ENCODE measurements around the gene PGAP2. TPM values are rescaled to one million over a fixed set of nuclear protein-coding genes. Genes with fewer than 3 reads are reported as not detected.
A peak's percentile ranks its signal among the peaks of the same experiment; 100 is the strongest.

PGAP2 gene
- total and polyA plus RNA-seq, 2 of the 4 experiments (the other 2 are of a cell fraction): 10.6 to 31.3 TPM

- CTCF ChIA-PET: interaction anchor here (0.7 kb wide), 1 partner anchor 12 kb away, joined by 4 read pairs; the partner anchor contains the start of gene PGAP2
- no peak overlapping the region for H2AFZ ChIP-seq (replicated peaks; ENCODE audit: low read length, poor library complexity)
Observed at GRCh38 chr11:3796346-3796745, 12.0 kb upstream of the PGAP2 start.

More at GRCh38 chr11:3796346-3796745, 12.0 kb upstream of the PGAP2 start:
- Histone ChIP-seq H2BK20ac (ENCODE audit: low read depth, low read length) (no peak overlapping the region), H3K9me1 (ENCODE audit: insufficient read depth, low read length) (0 out of 2 replicates have a peak, but pooled peaks cover 4% of the 10 kb centered on the region), H2BK15ac (ENCODE audit: low read depth, low read length) (no peak overlapping the region), H3K23ac (ENCODE audit: low read depth, low read length) (peak overlapping the region; percentile 93), H3K36me3 (ENCODE audit: control insufficient read depth, insufficient read depth, low read length) (peaks cover 16% of the 10 kb centered on the region), H4K91ac (ENCODE audit: insufficient read depth, low read depth, low read length) (no peak overlapping the region), H2AK9ac (replicated peaks; ENCODE audit: low read depth, low read length, poor library complexity) (no peak overlapping the region), H3K79me1 (ENCODE audit: low read depth in 1 of 2, low read length in 2 of 2) (peaks cover 4 to 20% of the 10 kb centered on the region in 2 experiments; a peak in 3 of 4 replicates), H2BK120ac (ENCODE audit: low read depth, low read length) (no peak overlapping the region), H2BK5ac (ENCODE audit: low read depth, low read length, poor library complexity, severe bottlenecking) (peak overlapping the region; percentile 76), H3K4me2 (ENCODE audit: low read depth, low read length) (peak overlapping the region; percentile 97), H4K5ac (ENCODE audit: low read depth, low read length) (peak overlapping the region; percentile 2; the same call in 1 of the 2 replicates), H3K18ac (ENCODE audit: low read depth, low read length) (no peak overlapping the region), H3K9me3 (ENCODE audit: control insufficient read depth, insufficient read depth, low read length) (no peaks in the 10 kb centered on the region), H3K4ac (ENCODE audit: low read depth, low read length) (no peak overlapping the region), H4K8ac (ENCODE audit: low read depth in 2 of 2, low read length in 2 of 2) (no peak overlapping the region), H3K14ac (replicated peaks; ENCODE audit: low read depth, low read length) (peak overlapping the region; percentile 80), H4K20me1 (ENCODE audit: insufficient read depth, low read length) (peaks cover 47% of the 10 kb centered on the region), H3K27ac (ENCODE audit: insufficient read depth, low read length) (no peak overlapping the region), H3K4me3 (ENCODE audit: insufficient read depth, low read depth, low read length) (peak overlapping the region; percentile 74), H2AK5ac (ENCODE audit: low read depth, low read length) (no peak overlapping the region; the same call in 1 of the 2 replicates), H3K56ac (ENCODE audit: extremely low read depth, insufficient read depth, low read length) (peak overlapping the region; percentile 32), H3K4me1 (ENCODE audit: control insufficient read depth, insufficient read depth, low read length) (no peaks in the 10 kb centered on the region; the same call in 1 of the 2 replicates), H3K27me3 (ENCODE audit: control insufficient read depth, insufficient read depth, low read length) (no peaks in the 10 kb centered on the region), H3K9ac (ENCODE audit: low read depth, low read length) (peak overlapping the region; percentile 84)
- TF ChIP-seq FOS (IDR thresholded peaks at IDR 0.05; ENCODE audit: low read depth, low read length) (no peak), NFE2L2 (IDR thresholded peaks at IDR 0.05; ENCODE audit: low read depth, low read length) (no peak), RAD21 (IDR thresholded peaks at IDR 0.05; ENCODE audit: low read length) (no peak), USF2 (IDR thresholded peaks at IDR 0.05; ENCODE audit: low read depth, low read length) (no peak), SMC3 (IDR thresholded peaks at IDR 0.05; ENCODE audit: low read depth, low read length) (no peak), ELK1 (IDR thresholded peaks at IDR 0.05; ENCODE audit: borderline replicate concordance, low read depth, low read length) (no peak)
- in situ Hi-C loops (cut with MboI; ENCODE audit: low sequenced_read_pairs): no loop called here
- intact Hi-C loops (cut with micrococcal nuclease): loop anchor here (5.0 kb wide), 1 partner anchor 46 kb away; the partner anchor contains the start of gene RHOG
- POLR2A ChIA-PET (ENCODE audit: unreplicated experiment): no interaction called here
- ATAC-seq (ENCODE audit: low read depth): no peak
- no TSS peak for BruUV-seq (replicated peaks)
- WGBS, 2 experiments (ENCODE audit: extremely low coverage in 2 of 2, insufficient read length in 1 of 2): no CpG with 5 or more reads among the region's 14 CpGs
- dilution Hi-C loops (cut with HindIII; ENCODE audit: low sequenced_read_pairs, unreplicated experiment): no loop called here
- no peak for DNase-seq
